ENCODE measurements around the gene LYPLA2.
"Not testable (repeated sequence)": the region's sequence is repeated elsewhere in the genome, so short reads cannot be mapped to it uniquely, and the experiment has no call there.

Gene LYPLA2

GRCh38 chr1:23779826-23780371 is 11.0 kb upstream of the LYPLA2 start:
- no peak for DNase-seq

DNA sequence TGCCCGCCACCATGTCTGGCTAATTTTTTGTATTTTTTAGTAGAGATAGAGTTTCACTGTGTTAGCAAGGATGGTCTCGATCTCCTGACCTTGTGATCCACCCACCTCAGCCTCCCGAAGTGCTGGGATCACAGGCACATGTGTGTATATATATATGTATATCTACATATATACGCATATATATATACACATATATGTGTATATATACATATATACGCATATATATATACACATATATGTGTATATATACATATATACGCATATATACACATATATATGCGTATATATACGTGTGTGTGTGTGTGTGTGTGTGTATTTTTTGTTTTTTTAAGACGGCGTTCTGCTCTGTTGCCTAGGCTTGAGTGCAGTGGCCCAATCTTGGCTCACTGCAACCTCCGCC is 7.8 kb upstream of the LYPLA2 start:
- DNase-seq: not testable (repeated sequence)

- no peak for DNase-seq
These were observed 6.1 kb upstream of the LYPLA2 start for GRCh38 chr1:23784846-23785245.

DNA sequence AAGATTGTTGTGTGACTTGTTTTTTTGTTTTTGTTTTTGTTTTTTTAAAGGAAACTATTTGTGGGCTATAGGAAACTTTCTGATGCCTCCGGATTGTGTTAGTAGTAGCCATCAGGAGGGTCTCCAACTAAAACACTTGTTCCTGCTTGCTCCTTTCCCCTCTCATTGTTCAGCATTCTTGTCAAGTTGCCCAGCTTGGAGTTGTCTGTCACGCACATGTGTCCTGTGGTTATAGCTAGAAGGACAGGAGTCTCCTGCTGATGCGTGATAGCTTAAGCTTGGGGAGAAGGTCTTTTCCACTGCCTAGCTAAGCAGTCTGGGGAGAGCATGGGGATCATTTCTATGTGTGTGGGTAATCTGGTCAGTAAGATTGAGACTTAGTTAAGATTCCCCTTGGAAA is 3.2 kb upstream of the LYPLA2 start:
- no peak for DNase-seq

GRCh38 chr1:23788695-23789094 is 2.2 kb upstream of the LYPLA2 start:
- DNase-seq: no peak

DNA sequence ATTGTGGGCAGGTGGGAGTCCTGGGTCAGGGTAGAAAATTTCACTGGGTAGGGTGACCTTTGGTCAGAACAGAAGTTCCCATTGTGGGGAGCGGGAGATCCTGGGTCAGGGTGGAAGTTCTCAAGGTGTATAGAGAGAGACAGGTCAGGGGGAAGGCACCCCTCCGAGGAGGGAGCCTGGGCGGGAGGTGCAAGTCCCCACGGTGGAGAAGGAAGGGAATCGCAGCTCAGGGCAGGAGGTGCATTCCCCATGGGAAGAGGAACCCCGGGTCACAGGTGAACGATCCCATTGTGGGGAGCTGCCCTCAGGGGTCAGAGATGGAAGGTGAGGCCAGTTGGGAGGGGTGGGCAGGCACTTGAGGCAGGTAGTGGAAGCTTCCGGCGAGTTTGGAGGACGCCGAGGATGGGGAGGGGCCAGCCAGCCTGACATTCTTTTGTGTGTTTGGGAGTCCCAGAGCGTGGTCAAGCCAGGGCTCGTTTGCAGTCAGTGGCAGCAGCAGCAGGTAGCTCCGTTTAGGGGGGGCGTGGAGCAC is 637 bp downstream of the LYPLA2 start:
- no peak for DNase-seq

DNA sequence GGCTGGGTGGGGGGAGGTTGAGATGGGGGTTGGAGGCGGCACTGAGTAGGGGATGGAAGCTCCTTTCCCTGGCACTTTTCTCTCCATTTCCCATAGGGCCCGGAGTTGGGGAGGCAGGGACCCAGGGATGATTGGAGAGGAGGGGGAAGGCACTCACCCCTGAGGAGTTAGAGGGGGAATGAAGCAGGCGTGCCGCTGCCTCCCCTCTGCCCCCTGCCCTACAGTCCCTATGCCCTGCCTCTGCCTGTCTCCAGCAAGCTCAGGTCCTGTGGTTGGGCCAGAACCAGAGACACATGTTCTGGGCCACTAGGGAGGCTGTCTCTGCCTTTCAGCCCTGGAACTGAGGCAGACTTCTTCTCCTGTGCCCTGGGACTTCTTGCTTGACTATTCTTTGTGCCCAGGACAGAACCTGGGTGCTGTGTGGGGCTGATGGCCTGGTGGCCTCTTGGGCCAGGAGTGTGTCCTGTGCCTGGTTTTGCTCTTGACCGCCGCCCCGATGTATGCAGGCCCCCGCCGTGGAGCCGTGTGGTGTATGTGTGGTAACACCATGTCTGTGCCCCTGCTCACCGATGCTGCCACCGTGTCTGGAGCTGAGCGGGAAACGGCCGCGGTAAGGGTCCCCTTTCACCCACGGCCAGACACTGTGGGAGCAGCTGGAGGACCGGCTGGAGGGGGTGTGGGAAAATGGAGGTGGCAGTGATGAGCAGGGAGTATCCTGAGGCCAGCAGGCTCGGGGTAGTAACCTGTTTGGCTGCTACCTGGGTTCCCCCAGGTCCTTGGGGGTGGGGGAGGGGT is 1.4 kb downstream of the LYPLA2 start:
- no peak for DNase-seq

DNA sequence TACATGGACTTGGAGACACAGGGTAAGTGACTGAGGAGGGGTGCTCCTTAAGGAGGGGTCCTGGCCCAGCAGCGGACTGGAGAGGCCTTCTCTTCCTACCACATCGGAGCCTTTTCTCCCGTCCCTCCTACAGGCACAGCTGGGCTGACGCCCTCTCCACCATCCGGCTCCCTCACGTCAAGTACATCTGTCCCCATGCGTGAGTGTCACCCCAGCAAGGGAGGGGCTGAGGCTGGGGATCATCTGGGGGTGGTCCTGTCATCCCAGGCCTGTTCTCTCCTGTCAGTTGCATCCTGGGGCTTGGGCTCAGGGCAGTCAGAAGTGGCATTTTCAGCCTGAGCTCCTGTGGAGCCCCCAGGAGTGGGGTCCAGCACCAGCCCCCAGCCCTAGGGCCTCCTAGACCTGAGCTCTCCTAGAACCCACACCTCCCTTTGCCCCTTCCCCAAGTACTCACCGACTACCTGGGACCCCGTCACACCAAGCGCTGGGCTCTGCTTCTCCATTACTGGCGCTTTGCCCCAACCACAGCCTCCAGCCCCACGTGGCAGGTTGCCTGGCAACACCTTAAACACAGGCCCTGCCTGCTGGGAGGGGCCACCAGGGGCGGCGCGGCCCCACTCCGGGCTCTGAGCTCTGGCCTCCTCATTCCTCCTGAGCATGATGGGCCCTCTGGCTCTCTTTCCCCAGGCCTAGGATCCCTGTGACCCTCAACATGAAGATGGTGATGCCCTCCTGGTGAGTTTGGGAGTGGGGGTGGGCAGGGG is 2.3 kb downstream of the LYPLA2 start:
- no peak for DNase-seq

DNA sequence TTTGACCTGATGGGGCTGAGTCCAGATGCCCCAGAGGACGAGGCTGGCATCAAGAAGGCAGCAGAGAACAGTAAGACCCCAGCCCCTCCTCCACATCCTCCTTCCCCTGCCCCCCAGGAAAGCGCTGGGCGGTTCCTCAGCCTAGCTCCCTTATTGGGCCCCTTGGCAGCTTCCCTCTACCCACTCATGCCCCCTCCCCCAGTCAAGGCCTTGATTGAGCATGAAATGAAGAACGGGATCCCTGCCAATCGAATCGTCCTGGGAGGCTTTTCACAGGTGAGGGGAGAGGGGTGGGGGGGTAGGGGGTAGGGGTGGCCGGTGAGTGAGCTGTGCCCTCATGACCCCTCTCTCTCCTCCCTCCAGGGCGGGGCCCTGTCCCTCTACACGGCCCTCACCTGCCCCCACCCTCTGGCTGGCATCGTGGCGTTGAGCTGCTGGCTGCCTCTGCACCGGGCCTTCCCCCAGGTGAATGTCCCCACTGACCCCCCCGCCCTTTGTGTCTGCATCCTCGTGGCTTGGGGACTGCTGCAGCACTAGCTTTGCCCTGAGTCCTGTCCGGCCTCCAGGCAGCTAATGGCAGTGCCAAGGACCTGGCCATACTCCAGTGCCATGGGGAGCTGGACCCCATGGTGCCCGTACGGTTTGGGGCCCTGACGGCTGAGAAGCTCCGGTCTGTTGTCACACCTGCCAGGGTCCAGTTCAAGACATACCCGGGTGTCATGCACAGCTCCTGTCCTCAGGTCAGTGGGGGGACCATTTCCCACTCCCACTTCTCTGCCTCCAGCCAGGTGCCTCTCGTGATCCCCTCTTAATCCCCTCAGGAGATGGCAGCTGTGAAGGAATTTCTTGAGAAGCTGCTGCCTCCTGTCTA is 3.2 kb downstream of the LYPLA2 start:
- no peak for DNase-seq

GRCh38 chr1:23794732-23795182 is 3.8 kb downstream of the LYPLA2 start:
- not testable (repeated sequence) for DNase-seq

DNA sequence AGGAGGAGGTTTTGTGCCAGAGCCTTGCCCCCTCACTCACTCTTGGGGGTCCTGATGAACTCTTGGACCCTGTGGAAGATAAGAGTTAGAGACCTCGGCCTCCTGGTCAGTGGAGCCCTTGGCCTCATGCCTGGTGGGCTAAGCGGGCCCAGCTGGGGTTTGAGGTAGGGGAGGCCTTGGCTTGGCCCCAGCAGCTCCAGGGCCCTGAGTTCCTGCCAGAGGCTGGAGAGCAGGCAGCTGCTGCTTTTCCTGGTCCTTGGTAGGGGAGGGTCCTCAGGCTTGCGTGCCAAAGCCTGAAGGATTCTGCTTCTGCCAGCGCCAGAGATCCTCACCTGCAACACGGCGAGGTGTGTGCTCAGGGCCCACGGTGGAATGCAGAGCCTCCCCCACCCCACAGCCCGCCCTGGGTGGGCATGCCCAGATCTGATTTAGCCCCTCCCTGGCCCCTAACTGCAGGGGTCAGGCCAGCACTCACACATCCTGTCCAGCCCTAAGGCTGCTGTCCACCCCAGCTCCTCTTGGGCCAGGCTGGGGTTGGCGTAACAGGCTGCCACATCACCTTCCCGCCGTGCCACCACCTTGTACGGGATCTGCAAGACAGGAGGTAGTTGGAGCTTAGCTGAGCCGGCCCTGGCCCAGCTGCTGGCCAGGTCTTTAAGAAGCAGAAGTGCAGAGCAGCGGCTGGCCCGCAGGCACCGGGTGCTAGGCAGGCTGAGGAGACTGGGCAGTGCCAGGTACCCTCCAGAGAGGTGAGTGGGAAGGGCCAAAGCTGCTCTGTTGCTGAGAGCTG is 4.9 kb downstream of the LYPLA2 start:
- DNase-seq: no peak

GRCh38 chr1:23796466-23797271 is 5.7 kb downstream of the LYPLA2 start:
- no peak for DNase-seq

DNA sequence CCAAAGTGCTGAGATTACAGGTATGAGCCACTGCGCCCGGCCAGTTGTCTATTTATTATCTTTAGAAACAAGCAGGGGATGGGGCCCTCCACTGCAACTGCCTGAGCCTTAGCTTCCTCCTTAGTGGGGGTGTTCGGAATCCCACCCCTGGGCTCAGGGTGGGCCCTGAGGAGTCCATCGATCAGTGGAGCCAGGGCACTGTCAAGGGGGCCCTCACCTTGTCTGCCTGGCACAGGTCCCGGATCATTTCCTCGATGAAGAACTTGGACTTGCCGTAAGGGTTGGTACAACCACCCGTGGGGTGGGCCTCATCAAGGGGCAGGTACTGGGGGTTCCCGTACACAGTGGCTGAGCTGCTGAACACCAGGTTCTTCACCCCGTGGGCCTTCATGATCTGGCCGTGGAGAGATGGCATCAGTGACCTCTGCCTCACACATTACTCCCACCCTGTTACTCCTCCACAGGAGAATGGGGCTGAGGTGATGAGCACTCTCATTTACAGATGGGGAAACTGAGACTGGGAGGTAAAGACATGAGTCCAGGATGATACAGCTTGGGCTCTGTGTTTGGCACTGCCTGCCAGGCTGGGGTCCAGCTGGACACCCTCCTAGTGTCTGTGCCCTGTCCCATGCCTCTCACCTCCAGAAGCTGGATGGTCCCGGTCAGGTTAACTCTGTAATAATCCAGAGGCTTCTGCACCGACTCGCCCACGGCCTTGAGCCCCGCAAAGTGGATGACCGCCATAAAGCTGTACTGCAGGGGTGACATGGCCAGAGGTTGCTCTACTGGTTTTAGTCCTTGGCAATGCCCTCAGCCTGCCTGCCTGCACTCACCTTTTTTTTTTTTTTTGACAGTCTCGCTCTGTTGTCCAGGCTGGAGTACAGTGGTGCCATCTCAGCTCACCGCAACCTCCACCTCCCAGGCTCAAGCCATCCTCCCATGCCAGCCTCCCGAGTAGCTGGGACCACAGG is 6.8 kb downstream of the LYPLA2 start:
- no peak for DNase-seq

DNA sequence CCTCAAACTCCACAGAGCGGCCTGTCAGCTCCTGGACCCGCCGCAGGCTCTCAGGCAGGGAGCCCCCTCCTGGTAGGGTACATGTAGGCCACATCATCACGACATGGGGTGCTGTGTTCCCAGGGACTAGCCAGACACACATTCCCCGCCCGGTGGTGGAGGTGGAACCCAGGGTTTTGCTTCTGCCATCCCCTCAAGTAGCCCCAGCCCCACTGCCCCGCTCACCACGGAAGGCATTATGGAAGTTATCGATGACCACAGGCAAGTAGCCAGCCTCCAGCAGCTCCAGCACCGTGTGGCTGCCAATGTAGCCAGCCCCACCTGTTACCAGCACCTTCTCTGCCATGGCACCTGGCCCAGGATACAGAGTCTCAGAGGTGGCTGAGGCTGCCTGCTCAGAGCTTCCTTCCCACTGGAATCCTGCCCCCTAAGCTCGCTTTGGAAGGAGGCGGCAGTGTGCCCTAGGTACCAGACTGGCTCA is 7.8 kb downstream of the LYPLA2 start:
- DNase-seq: no peak

- DNase-seq: no peak
These were observed 8.3 kb downstream of the LYPLA2 start for GRCh38 chr1:23799255-23799569.

- DNase-seq: no peak
These were observed 8.8 kb downstream of the LYPLA2 start for GRCh38 chr1:23799570-23800399.

DNA sequence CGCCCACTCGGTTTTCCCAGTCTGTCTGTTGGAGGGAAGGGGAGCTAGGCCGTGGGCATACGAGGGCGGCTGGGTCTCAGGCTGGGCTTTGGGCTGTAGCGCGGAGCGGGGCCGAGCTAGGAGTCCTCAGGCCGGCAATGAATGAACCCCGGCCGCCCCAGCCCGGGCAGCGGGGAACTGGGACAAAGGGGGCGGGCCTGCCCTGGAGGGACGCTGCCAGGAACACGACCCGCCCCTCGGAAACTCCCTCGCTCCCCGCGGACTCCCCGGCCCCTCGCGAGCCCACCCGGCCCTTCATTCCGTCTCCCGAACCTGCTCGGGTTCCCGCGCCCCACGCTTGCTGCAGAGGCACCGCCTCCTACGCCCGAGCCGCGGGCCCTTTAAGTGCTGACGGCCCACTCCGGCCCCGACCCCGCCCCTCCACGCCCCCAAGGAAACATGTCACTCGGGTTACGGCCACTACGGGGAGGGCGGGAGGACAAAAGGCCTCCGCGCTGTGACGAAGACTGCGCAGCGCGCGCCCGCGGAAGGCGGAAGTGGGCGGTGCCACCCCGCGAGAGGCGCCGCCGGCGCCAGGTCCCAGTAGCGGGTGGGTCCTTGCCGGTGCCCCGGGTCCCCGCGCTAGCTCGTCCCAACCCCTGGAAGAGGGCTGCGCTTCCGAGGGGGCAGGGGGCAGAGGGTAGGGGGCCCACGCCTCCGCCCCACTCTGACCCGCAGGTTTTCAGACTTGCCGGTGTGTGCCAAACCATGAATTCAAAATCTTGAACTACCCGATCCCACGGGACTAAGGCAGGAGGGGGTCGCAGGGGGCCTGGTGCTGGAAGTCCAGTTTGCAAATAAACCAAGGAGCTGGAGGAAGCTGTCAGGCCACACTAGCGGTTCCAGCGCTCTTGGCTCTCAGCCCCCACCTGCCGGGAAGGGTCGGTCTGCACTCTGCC is 9.7 kb downstream of the LYPLA2 start, which contains the start of gene GALE:
Gene GALE, minus strand, starts transcription at position 355 of the 938 bp plus-strand sequence. CDS start 1,747 bp downstream, outside the sequence.
- peak; percentile 91 for DNase-seq

Measured in NCI-H1436 (cell line).